OCI-LY1 (cell line): ENCODE data around the gene PAX8.
"Not testable (repeated sequence)": the region's sequence is repeated elsewhere in the genome, so short reads cannot be mapped to it uniquely, and the experiment has no call there.

Experiments used
- EZH2 ChIP-seq: fragments of 200-600 bp; sonication (generic), shearing (Covaris generic); IDR thresholded peaks from 2 replicates; pipeline ENCODE4 v1.8.0; 2017; ENCODE audit warnings: borderline replicate concordance, mixed run types, mild to moderate bottlenecking, antibody characterized with exemption, low read length, moderate library complexity, mixed read lengths
- TF ChIP-seq, protein P1 (sequence below): fragments of 200-600 bp; sonication (generic), shearing (Covaris generic); IDR thresholded peaks from 2 replicates; pipeline ENCODE4 v1.5.1; 2017; ENCODE audit warnings: mild to moderate bottlenecking, antibody characterized with exemption, low read length, moderate library complexity, mixed read lengths

DNA sequence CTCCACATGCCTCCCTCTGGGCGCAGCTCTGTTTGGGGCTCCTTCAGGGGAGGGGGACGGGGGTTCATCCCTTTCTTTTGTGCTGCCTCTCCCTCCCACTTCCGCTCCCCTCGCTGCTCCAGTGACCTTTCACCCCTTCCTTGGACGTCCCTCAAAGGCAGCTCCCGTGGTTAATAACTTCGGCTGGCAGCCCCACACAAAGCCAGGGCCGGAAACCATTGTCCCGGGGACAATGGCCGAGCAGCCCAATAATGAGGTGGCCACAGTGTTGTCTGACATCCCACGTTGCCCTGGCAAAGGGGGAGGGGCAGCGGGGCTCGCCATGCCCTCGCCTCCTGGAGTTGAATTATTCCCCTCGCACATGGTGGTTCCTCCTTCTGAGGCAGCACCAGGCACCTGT is 27.0 kb upstream of the PAX8 start:
- TF ChIP-seq, protein P1, sequence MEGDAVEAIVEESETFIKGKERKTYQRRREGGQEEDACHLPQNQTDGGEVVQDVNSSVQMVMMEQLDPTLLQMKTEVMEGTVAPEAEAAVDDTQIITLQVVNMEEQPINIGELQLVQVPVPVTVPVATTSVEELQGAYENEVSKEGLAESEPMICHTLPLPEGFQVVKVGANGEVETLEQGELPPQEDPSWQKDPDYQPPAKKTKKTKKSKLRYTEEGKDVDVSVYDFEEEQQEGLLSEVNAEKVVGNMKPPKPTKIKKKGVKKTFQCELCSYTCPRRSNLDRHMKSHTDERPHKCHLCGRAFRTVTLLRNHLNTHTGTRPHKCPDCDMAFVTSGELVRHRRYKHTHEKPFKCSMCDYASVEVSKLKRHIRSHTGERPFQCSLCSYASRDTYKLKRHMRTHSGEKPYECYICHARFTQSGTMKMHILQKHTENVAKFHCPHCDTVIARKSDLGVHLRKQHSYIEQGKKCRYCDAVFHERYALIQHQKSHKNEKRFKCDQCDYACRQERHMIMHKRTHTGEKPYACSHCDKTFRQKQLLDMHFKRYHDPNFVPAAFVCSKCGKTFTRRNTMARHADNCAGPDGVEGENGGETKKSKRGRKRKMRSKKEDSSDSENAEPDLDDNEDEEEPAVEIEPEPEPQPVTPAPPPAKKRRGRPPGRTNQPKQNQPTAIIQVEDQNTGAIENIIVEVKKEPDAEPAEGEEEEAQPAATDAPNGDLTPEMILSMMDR: not testable (repeated sequence)
- TF ChIP-seq EZH2: not testable (repeated sequence)
